ENCODE data around the gene ZC3H8. TPM values are rescaled to one million over a fixed set of nuclear protein-coding genes. Genes with fewer than 3 reads are reported as not detected.

Gene ZC3H8
- total RNA-seq, 1 experiment from 2014 or later: 19.9 TPM

DNA sequence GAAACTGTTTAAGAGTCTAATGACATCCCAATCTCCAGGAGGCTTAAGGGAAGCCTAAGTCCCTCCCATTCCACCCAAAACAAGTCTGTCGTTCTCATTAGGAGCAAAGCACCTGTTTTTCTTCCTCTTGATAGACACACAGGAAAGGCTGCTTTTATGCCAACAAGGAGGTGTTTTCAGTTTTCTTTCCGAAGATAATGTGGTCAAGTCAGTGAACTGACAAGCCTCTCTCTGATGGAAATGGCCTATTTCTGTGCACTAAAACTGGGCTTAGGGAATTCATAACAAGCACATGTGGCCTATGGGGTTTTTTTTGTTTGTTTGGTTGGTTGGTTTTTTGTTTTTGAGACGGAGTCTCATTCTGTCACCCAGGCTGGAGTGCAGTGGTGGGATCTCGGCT is 80.5 kb downstream of the ZC3H8 start:
- no TSS peak for BruUV-seq (replicated peaks)
- Mint-ChIP-seq H3K9me3 (ENCODE audit: unreplicated experiment) (no peaks in the 10 kb centered on the region), H3K36me3 (ENCODE audit: insufficient read depth, unreplicated experiment) (no peaks in the 10 kb centered on the region), H3K27me3 (ENCODE audit: insufficient read depth, unreplicated experiment) (peaks cover 6% of the 10 kb centered on the region), H3K27ac (ENCODE audit: unreplicated experiment) (no peak overlapping the region), H3K4me3 (ENCODE audit: unreplicated experiment) (no peak overlapping the region), H3K4me1 (ENCODE audit: low read depth, unreplicated experiment) (peaks cover 7% of the 10 kb centered on the region)
- no peak for DNase-seq
- CTCF ChIA-PET: no interaction called here
- no peaks in the 10 kb centered on the region for H3K27me3 ChIP-seq (replicated peaks; ENCODE audit: control insufficient read depth, insufficient read depth, low read length)
- no peaks in the 10 kb centered on the region for H3K36me3 ChIP-seq (ENCODE audit: control insufficient read depth, insufficient read depth, low read length)
- TF ChIP-seq, protein P1, sequence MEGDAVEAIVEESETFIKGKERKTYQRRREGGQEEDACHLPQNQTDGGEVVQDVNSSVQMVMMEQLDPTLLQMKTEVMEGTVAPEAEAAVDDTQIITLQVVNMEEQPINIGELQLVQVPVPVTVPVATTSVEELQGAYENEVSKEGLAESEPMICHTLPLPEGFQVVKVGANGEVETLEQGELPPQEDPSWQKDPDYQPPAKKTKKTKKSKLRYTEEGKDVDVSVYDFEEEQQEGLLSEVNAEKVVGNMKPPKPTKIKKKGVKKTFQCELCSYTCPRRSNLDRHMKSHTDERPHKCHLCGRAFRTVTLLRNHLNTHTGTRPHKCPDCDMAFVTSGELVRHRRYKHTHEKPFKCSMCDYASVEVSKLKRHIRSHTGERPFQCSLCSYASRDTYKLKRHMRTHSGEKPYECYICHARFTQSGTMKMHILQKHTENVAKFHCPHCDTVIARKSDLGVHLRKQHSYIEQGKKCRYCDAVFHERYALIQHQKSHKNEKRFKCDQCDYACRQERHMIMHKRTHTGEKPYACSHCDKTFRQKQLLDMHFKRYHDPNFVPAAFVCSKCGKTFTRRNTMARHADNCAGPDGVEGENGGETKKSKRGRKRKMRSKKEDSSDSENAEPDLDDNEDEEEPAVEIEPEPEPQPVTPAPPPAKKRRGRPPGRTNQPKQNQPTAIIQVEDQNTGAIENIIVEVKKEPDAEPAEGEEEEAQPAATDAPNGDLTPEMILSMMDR (IDR thresholded peaks at IDR 0.05; ENCODE audit: insufficient read depth in 1 of 2, low read depth in 1 of 2, low read length in 1 of 2, severe bottlenecking in 1 of 2, unreplicated experiment in 1 of 2): no peak
- H3K4me1 ChIP-seq: no peaks in the 10 kb centered on the region; the same call in 1 of the 2 replicates
- H3K9me3 ChIP-seq: no peaks in the 10 kb centered on the region
- intact Hi-C loops (cut with micrococcal nuclease; ENCODE audit: unreplicated experiment): no loop called here
- no peak overlapping the region for H3K4me3 ChIP-seq (ENCODE audit: low read depth, low read length)
- POLR2A ChIA-PET: no interaction called here

DNA sequence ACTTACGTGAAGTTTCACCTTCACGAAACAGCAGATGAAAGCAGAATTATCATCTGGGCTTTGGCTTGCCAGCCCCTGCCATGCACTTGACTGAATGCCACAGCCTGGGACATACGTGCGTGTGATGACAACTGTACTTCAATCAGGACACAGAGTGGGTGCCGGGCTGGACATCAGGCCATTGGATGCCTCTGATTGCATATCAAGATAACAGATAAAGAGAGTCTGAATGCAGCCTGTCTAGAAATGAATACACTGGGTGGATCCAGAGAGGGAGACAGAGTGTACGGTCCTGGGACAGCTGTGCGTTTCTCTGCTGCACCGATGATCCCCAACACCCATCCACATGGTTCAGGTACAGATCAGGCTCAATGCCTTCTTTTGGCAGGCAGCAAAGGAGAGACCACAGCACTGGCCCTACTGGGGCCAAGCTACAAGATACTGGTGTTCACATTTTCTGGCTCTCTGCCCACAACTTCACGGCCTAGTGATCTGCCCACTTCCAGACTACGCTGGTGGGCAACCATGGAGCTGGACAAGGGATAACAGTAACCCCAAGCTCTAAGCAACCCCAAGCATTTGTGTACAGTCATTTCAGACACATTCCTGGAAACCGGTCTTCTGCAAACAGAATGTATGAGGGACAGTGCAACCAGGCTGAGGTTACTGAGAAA is 81.1 kb downstream of the ZC3H8 start:
- Mint-ChIP-seq H3K9me3 (ENCODE audit: unreplicated experiment) (no peaks in the 10 kb centered on the region), H3K27ac (ENCODE audit: unreplicated experiment) (no peak overlapping the region), H3K4me3 (ENCODE audit: unreplicated experiment) (no peak overlapping the region), H3K36me3 (ENCODE audit: insufficient read depth, unreplicated experiment) (no peaks in the 10 kb centered on the region), H3K4me1 (ENCODE audit: low read depth, unreplicated experiment) (peaks cover 7% of the 10 kb centered on the region), H3K27me3 (ENCODE audit: insufficient read depth, unreplicated experiment) (peaks cover 6% of the 10 kb centered on the region)
- Histone ChIP-seq H3K36me3 (ENCODE audit: control insufficient read depth, insufficient read depth, low read length) (no peaks in the 10 kb centered on the region), H3K4me1 (no peaks in the 10 kb centered on the region; the same call in 1 of the 2 replicates), H3K27me3 (replicated peaks; ENCODE audit: control insufficient read depth, insufficient read depth, low read length) (no peaks in the 10 kb centered on the region), H3K9me3 (no peaks in the 10 kb centered on the region), H3K4me3 (ENCODE audit: low read depth, low read length) (no peak overlapping the region)
- CTCF ChIA-PET: no interaction called here
- no TSS peak for BruUV-seq (replicated peaks)
- POLR2A ChIA-PET: no interaction called here
- DNase-seq: no peak
- intact Hi-C loops (cut with micrococcal nuclease; ENCODE audit: unreplicated experiment): no loop called here
- TF ChIP-seq, protein P1 (IDR thresholded peaks at IDR 0.05; ENCODE audit: insufficient read depth in 1 of 2, low read depth in 1 of 2, low read length in 1 of 2, severe bottlenecking in 1 of 2, unreplicated experiment in 1 of 2): no peak

DNA sequence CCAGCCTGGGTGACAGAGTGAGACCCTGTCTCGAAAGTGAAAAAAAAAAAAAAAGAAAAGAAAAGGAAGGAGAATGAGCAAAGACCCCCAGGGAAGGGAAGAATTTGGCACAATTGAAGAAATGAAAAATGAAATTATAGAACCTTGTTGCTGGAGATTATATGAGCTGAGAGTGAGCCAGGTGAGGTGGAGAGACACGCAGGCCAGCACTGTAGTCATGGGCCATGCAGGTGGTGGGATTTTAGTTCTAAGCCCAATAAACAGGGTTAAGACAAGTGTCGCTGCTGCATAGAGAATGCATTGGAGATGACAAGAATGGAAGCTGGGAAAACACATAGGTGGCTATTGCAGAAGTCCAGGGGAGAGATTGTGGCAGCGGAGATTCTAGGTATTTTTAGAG is 84.3 kb downstream of the ZC3H8 start:
- intact Hi-C loops (cut with micrococcal nuclease; ENCODE audit: unreplicated experiment): no loop called here
- Histone ChIP-seq H3K9me3 (no peaks in the 10 kb centered on the region), H3K36me3 (ENCODE audit: control insufficient read depth, insufficient read depth, low read length) (no peaks in the 10 kb centered on the region), H3K27me3 (replicated peaks; ENCODE audit: control insufficient read depth, insufficient read depth, low read length) (no peaks in the 10 kb centered on the region), H3K4me1 (no peaks in the 10 kb centered on the region; the same call in 1 of the 2 replicates), H3K4me3 (ENCODE audit: low read depth, low read length) (no peak overlapping the region)
- no peak overlapping the region for H3K27ac Mint-ChIP-seq (ENCODE audit: unreplicated experiment)
- DNase-seq: no peak
- TF ChIP-seq, protein P1 (IDR thresholded peaks at IDR 0.05; ENCODE audit: insufficient read depth in 1 of 2, low read depth in 1 of 2, low read length in 1 of 2, severe bottlenecking in 1 of 2, unreplicated experiment in 1 of 2): no peak
- no TSS peak for BruUV-seq (replicated peaks)
- CTCF ChIA-PET: no interaction called here
- no peaks in the 10 kb centered on the region for H3K36me3 Mint-ChIP-seq (ENCODE audit: insufficient read depth, unreplicated experiment)
- peaks cover 7% of the 10 kb centered on the region for H3K4me1 Mint-ChIP-seq (ENCODE audit: low read depth, unreplicated experiment)
- no peak overlapping the region for H3K4me3 Mint-ChIP-seq (ENCODE audit: unreplicated experiment)
- H3K9me3 Mint-ChIP-seq (ENCODE audit: unreplicated experiment): no peaks in the 10 kb centered on the region
- POLR2A ChIA-PET: no interaction called here
- H3K27me3 Mint-ChIP-seq (ENCODE audit: insufficient read depth, unreplicated experiment): no peaks in the 10 kb centered on the region
